HG03565 (cell line): ENCODE results near the gene EXOC5.

Source experiments
- ATAC-seq: cut with Tn5 transposase; IDR thresholded peaks from one replicate; pipeline ENCODE4 v1.9.1; 2021; ENCODE audit warnings: mild to moderate bottlenecking, moderate library complexity; ENCODE audit not compliant: unreplicated experiment

The EXOC5 gene, protein sequence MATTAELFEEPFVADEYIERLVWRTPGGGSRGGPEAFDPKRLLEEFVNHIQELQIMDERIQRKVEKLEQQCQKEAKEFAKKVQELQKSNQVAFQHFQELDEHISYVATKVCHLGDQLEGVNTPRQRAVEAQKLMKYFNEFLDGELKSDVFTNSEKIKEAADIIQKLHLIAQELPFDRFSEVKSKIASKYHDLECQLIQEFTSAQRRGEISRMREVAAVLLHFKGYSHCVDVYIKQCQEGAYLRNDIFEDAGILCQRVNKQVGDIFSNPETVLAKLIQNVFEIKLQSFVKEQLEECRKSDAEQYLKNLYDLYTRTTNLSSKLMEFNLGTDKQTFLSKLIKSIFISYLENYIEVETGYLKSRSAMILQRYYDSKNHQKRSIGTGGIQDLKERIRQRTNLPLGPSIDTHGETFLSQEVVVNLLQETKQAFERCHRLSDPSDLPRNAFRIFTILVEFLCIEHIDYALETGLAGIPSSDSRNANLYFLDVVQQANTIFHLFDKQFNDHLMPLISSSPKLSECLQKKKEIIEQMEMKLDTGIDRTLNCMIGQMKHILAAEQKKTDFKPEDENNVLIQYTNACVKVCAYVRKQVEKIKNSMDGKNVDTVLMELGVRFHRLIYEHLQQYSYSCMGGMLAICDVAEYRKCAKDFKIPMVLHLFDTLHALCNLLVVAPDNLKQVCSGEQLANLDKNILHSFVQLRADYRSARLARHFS

DNA sequence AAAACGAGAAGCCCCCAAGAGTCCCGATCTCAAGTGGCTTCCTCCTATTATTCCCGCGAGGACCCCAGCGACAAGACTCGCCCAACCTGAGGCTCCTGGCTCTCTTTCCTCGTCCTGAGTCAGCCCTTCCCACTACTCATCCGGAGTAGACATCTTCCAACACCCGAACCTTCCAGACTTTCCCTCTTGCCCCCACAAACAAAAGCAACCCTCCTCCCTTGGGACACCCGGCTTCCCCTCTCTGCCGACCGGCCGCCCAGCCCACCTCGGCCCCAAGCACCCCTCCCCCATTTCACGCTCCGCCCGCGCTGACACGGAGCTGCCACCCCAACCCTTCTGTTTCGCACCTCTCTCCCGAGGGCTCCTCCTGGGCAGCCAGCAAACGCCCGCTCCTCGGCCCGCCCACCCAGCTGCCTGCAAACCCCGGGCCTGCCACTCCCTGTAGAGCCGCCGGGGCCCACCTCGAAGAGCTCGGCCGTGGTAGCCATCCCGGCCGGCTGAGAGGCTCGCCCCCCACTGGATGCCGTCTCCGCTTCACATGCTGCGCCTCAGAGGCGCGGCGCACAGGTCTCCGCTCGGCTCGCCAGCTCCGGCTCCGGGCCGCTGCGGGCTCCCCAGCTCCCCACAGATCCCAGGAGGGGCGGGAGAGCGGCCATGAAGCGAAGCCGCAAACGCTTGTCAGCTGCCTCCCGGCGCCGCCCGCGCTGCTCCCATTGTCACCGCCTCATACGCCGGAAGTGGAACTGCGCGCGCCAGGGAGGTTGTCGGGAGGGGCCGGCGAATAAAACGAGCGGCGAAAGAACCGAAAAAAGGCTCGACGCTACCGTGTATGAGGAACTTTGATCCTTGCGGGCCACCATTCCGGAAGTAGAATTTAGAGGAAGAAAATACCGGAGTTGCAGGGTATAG is at the start of gene EXOC5, which contains the start of gene AP5M1:
EXOC5 (minus strand) TSS at position 745 of the 909 bp plus-strand sequence; CDS start at position 488, 257 bp downstream.
AP5M1 (plus strand) TSS at position 811 of the 909 bp plus-strand sequence. CDS start 344 bp downstream, outside the sequence.
- peak; percentile 81 for ATAC-seq

GRCh38 chr14:57317248-57317833 is 48.6 kb upstream of the EXOC5 start:
- ATAC-seq: no peak

GRCh38 chr14:57314396-57315089 is 45.8 kb upstream of the EXOC5 start:
- no peak for ATAC-seq

DNA sequence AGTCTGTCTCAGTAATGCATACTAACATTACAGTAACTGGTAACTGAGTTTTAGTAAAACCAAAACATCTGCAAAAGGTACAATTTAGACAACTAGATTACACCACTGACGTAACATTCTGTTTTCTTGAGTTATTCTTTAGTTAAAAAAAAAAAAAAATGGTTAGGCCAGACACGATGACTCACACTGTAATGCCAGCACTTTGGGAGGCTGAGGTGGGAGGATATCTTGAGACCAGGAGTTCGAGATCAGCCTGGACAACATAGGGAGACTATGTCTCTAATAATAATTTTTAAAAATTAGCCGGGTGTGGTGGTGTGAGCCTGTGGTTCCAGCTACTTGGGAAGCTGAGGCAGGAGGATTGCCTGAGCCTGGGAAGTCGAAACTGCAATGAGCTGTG is 34.2 kb upstream of the EXOC5 start:
- no peak for ATAC-seq

GRCh38 chr14:57299511-57299910 is 30.8 kb upstream of the EXOC5 start:
- ATAC-seq: no peak

GRCh38 chr14:57297852-57298251 is 29.1 kb upstream of the EXOC5 start:
- ATAC-seq: no peak

DNA sequence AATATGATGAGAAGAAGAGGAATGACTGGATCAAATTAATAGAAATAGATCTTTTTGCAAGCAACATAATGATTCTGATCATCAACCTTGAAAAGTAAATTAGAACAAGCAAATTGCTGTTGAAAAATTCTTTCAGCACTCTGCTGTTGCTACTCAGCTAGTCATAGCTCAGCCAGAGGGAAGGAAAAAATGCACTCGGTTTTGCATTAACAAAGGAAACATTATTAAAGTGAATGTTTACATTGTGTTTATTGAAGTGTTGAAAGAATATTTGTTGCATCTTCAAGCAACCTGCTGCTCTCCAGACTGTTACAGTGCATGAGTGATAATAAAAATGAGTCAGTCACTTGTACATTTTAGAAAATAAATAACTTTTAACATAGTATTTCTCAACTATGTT is 26.5 kb upstream of the EXOC5 start:
- no peak for ATAC-seq

GRCh38 chr14:57293866-57294837 is 25.4 kb upstream of the EXOC5 start:
- no peak for ATAC-seq

DNA sequence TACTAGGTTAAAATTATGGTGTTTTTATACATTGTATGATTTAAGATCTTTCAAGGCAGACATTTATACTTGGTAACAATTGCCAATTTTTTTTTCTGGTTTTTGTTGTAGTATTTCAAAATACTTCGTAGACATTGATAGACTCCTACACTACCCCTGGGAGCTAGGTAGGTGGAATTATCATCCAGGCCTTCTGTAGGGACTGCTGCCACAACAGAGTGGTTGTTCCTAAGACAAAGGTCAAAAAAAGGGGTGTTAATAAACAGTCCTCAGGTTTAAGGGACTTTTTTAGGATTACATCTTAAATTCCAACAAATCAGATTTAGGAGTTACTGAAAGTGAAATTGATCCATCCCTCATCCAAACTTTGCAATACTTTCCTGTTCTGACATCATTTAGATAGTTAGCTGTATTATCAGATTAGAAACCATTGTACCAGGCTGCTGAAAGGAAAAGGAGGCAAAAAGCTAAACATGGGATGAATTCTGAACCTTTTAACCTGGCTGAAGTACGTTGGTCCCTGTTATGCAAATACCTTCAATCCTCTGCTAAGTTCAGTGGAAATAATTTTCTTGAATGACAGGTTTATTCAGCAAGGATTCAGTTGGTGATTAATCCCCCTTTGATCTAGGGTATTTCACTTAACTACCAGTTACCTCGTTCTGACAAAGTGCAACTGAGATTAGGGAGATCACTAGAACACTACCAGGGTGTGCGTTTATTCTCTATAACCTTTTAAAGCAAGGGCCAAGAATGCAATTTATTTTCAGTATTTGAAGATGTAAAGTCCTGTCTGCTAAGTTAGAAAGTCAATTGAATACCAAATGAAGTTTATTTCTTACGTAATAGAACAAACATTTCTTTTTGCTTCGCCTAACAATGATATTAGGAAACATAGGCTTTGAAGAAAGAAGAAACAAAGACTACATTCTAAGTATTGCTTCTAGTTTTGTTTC is 23.3 kb upstream of the EXOC5 start:
- no peak for ATAC-seq

GRCh38 chr14:57290751-57291150 is 22.0 kb upstream of the EXOC5 start:
- ATAC-seq: no peak

DNA sequence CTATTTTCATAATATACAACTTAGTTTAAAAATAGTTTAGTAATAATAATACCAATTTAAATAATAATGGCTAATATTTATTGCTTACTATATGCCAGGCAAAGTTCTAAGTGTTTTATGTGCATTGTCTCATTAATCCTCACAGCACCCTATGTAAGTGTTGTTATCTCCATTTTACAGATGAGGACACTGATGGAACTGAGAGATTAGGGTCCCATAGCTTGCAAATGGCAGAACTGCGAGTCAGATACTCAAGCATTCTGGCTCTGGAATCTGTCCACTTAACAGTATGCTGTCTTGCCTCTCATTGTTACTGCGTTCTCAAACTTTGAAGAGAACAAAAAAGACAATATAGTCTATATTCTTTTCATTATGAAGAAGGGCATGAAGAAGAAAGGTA is 19.0 kb upstream of the EXOC5 start:
- ATAC-seq: no peak

DNA sequence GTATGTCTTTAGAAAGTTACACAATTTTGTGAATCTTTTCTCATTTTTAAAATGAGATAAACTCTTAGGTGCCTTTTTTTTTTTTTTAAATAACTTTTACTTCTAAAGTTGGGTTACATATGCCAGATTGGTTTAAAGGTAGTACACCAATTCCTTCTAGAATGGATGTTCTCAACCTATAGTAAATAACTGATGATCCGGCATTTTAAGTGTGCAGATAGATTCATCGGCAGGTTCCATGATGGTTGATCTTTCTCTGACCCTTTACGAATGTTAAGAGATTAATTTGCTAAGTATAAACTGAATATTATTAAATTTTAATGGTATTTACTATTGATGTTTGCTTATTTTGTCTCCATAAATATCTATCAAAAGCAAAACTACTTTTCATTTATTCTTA is 8.4 kb upstream of the EXOC5 start:
- ATAC-seq: no peak

DNA sequence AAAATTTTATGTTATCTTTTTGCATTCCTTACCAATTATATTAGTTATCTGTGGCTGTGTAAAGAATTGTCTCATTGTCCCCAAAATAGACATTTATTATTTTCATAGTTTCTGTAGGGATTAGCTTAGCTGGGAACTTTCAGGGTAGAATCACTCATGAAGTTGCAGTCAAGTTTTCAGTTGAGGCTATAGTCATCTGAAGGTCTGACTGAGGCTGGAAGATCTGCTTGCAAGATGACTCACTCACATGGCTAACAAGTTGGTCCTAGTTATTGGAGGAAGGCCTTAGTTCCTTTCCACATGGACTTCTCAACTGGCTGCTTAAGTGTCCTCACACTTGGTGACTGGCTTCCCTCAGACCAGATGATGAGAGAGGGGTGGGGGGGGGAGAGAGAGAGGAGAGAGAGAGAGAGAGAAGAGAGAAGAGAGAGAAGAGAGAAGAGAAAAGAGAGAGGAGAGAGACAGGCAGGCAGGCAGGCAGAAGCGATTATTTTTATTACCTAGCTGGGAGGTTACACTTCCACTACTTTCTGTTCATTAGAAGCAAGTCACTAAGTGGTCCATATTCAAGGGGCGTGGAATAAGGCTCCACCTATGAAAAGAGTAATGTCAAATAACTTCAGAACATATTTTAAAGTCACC is 6.4 kb upstream of the EXOC5 start:
- no peak for ATAC-seq

- no peak for ATAC-seq
These were observed 5.8 kb upstream of the EXOC5 start for GRCh38 chr14:57274551-57274950.

DNA sequence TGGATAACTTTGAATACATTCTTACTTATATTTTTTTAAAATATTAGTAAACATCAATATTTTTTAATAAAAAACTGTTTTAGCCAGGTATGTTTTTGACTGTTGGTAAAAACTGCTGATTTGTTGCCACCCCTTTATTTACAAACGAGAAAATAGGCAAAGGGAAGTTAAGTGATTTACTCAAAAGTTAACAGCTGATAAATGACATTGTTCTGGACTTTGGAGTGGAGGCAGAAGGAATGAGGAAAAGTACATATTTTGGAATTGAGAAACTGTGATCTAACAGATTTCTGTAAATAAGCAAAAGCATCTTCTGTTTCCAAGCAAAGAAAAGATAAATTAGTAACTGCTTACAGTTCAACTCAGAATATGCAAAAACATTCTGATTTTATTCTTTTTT is 4.5 kb upstream of the EXOC5 start:
- ATAC-seq: no peak

GRCh38 chr14:57266065-57266464 is 2.6 kb downstream of the EXOC5 start:
- ATAC-seq: no peak

DNA sequence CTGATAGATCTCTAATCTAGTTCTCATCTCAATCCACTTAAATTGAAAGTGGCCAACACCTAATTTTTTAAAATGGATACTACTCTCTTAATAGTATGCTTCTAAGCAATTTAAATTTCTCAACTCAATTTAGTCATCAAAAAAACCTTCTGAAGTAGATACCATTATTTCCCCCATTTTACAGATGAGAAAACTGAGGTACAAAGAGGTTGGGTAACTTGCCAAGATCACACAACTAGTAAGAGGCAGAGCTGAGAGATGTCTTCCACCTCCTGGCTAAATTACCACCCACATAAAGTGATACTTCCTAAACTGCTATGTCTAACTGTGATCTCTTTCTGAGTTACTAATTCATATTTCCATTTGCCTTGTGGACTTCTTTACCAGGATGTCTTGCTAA is 6.6 kb downstream of the EXOC5 start:
- ATAC-seq: no peak
